Astrocyte (in vitro differentiated cells and primary cell): ENCODE data around the gene IL5.

ENCODE experiments used
- EZH2 ChIP-seq: IDR thresholded peaks from 2 replicates; pipeline ENCODE4 v1.6.1; 2012; ENCODE audit warnings: mild to moderate bottlenecking, low read length, inconsistent platforms; ENCODE audit not compliant: insufficient read depth
- TF ChIP-seq, protein P1 (sequence below): IDR thresholded peaks from 2 replicates; pipeline ENCODE4 v1.5.1; 2011; ENCODE audit warnings: low read depth, mild to moderate bottlenecking, inconsistent platforms, low read length, moderate library complexity; ENCODE audit not compliant: insufficient read depth

DNA sequence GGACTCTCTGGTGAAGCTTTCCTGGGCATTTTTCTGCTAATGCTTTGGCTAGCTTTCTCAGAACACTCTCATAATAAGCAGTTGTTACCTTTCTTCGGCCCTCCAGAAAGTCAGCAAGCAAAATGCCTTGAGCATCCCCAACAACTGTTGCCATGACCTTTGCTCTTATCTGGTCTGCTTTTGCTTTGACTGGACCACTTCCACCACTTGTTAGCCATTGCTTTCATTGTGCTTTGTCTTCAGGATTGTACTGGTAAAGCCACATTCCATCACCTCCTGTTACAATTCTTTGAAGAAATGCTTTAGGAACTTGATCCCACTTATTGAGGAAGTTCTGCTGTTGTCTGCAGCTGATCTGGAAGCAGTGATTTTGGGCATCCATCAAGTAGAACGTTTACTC is 49.2 kb upstream of the IL5 start:
- TF ChIP-seq, protein P1, sequence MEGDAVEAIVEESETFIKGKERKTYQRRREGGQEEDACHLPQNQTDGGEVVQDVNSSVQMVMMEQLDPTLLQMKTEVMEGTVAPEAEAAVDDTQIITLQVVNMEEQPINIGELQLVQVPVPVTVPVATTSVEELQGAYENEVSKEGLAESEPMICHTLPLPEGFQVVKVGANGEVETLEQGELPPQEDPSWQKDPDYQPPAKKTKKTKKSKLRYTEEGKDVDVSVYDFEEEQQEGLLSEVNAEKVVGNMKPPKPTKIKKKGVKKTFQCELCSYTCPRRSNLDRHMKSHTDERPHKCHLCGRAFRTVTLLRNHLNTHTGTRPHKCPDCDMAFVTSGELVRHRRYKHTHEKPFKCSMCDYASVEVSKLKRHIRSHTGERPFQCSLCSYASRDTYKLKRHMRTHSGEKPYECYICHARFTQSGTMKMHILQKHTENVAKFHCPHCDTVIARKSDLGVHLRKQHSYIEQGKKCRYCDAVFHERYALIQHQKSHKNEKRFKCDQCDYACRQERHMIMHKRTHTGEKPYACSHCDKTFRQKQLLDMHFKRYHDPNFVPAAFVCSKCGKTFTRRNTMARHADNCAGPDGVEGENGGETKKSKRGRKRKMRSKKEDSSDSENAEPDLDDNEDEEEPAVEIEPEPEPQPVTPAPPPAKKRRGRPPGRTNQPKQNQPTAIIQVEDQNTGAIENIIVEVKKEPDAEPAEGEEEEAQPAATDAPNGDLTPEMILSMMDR: no peak
- no peak for TF ChIP-seq EZH2
